Adrenal gland (tissue), 12 donors: ENCODE measurements around the gene DRC3. TPM values are rescaled to one million over a fixed set of nuclear protein-coding genes. Genes with fewer than 3 reads are reported as not detected.

Experiments used
- DNase-seq, 7 donors: peaks; one replicate each; pipeline ENCODE4 v3.0.0-alpha.2; 2019 to 2020
- H3K27ac ChIP-seq, 5 donors: fragments of 200-600 bp; sonication (generic) in 4 of 5; 1 replicate in 3 of 5; 2 replicates in 2 of 5; pipeline versions ENCODE4 v1.5.1 to v1.8.0; 2016 to 2020; ENCODE audit warnings: mild to moderate bottlenecking in 1 of 5
- H3K27me3 ChIP-seq: fragments of 200-600 bp; 2 replicates; pipeline ENCODE4 v1.8.0; 2021
- H3K36me3 ChIP-seq, 2 donors: fragments of 200-600 bp; replicated peaks in 1 of 2; 1 replicate in 1 of 2; 2 replicates in 1 of 2; pipeline versions ENCODE4 v1.5.1 to v1.8.0; 2018 to 2022
- H3K4me1 ChIP-seq, 2 donors: fragments of 200-600 bp; replicated peaks in 1 of 2; 1 replicate in 1 of 2; 2 replicates in 1 of 2; pipeline versions ENCODE4 v1.5.1 to v1.8.0; 2018 to 2021
- H3K4me3 ChIP-seq, 4 donors: fragments of 200-600 bp; sonication (generic) in 3 of 4; one replicate each; pipeline ENCODE4 v1.5.1; 2016 to 2018
- H3K9me3 ChIP-seq, 3 donors: fragments of 200-600 bp; sonication (generic) in 1 of 3; replicated peaks in 1 of 3; 1 replicate in 2 of 3; 2 replicates in 1 of 3; pipeline versions ENCODE4 v1.5.1 to v1.8.0; 2016 to 2021
- CTCF ChIP-seq, 6 experiments: fragments of 450-650 bp in 4 of 6; fragments of 200-600 bp in 2 of 6; sonication (generic) in 1 of 6; IDR thresholded peaks; 1 replicate in 5 of 6; 2 replicates in 1 of 6; pipeline versions ENCODE4 v1.5.1 to v1.8.0; 2016 to 2021; ENCODE audit warnings: antibody characterized with exemption in 6 of 6, mild to moderate bottlenecking in 2 of 6, moderate library complexity in 1 of 6
- POLR2A ChIP-seq, 2 donors: fragments of 450-650 bp; IDR thresholded peaks; one replicate each; pipeline ENCODE4 v1.6.1; 2017; ENCODE audit warnings: antibody characterized with exemption in 2 of 2, mild to moderate bottlenecking in 2 of 2, moderate library complexity in 1 of 2
- WGBS, 4 donors: extraction: QIAGEN DNeasy Blood & Tissue Kit in 2 of 4; methylation state at CpG; one replicate each; pipeline versions ENCODE4 v1.1.5 to v1.1.7; 2013 to 2017; 5-methylcytosine and 5-hydroxymethylcytosine counted together
- intact Hi-C, 2 donors: fragments of 100-400 bp; cut with DNase I; formaldehyde crosslinking; loops; one replicate each; pipeline versions ENCODE4 v1.14.1 to v1.15.0; 2022 to 2023
- polyA plus RNA-seq, 3 donors: library from polyadenylated mRNA; stranded (reverse); fragments of 200-250 nt in 2 of 3; fragments of 350-450 nt in 1 of 3; fragmentation: Illumina TruSeq in 1 of 3; extraction: RNeasy Lipid Tissue Mini Kit (QIAGEN cat#74804) in 1 of 3; gene quantifications; one replicate each; pipeline ENCODE4 v1.2.3, GENCODE V29; 2013 to 2014
- total RNA-seq, 9 donors: library from RNA; depleted of rRNA in 4 of 9; stranded (reverse); fragments of >200 nt in 4 of 9; fragments of 120-200 nt in 1 of 9; fragmentation: NEBNext Ultra II Directional in 1 of 9; extraction: Animal tissue kit (Norgen Biotek cat#: 25700) in 1 of 9; gene quantifications; one replicate each; pipeline versions ENCODE4 v1.1.0 to v1.2.4, GENCODE V29; 2013 to 2023
- donor health status: healthy with polysubstance abuse.
- donor health status: Bipolar disorder and iron deficiency.
- donor health status: DM: yes; HTN: yes; CAD: no.
- donor health status: DM: no; HTN: no; CAD: no.
- donor health status: DM: no; HTN: no; CAD: no.
- donor health status: DM: yes; HTN: yes; CAD: no.

The DRC3 gene
- total and polyA plus RNA-seq, 12 donors: 0.17 to 21.3 (median 3.6) TPM

GRCh38 chr17:18028114-18028951 lies 55.7 kb downstream of the DRC3 start:
- 58 to 76% (median 64%) methylated on average over 11 of the region's 11 CpGs for WGBS, 4 donors
- TF ChIP-seq POLR2A (IDR thresholded peaks at IDR 0.05) (no peak), CTCF (IDR thresholded peaks at IDR 0.05) (no peak)
- H3K9me3 ChIP-seq: no peaks in the 10 kb centered on the region
- peak overlapping the region in 1 of 5 donors; percentile 45 for H3K27ac ChIP-seq
- DNase-seq: no peak
- no peaks in the 10 kb centered on the region for H3K4me1 ChIP-seq
- H3K36me3 ChIP-seq: peaks cover 0 to 7% of the 10 kb centered on the region in 2 donors
- H3K4me3 ChIP-seq: no peak overlapping the region
- intact Hi-C loops: loop anchor here in 1 of 2 donors (10.0 kb wide), 2 partner anchors 144 to 224 kb away; no protein-coding TSS in a partner anchor
- H3K27me3 ChIP-seq: no peaks in the 10 kb centered on the region

- 78 to 91% (median 86%) methylated on average over 8 of the region's 8 CpGs for WGBS, 4 donors
- H3K9me3 ChIP-seq: no peaks in the 10 kb centered on the region
- no peaks in the 10 kb centered on the region for H3K27me3 ChIP-seq
- DNase-seq: no peak
- H3K27ac ChIP-seq: peak overlapping the region in 1 of 5 donors; percentile 45
- no peaks in the 10 kb centered on the region for H3K4me1 ChIP-seq
- H3K36me3 ChIP-seq: peaks cover 0 to 7% of the 10 kb centered on the region in 2 donors
- no peak overlapping the region for H3K4me3 ChIP-seq
- TF ChIP-seq CTCF (IDR thresholded peaks at IDR 0.05): no peak
- no peak for TF ChIP-seq POLR2A (IDR thresholded peaks at IDR 0.05)
- intact Hi-C loops: loop anchor here in 1 of 2 donors (10.0 kb wide), 2 partner anchors 144 to 224 kb away; no protein-coding TSS in a partner anchor
Measured at GRCh38 chr17:18028952-18029540, 56.4 kb downstream of the DRC3 start.

- intact Hi-C loops: loop anchor here in 1 of 2 donors (5.0 to 10.0 kb wide), 4 partner anchors 47 to 347 kb away; partner anchors contain the start of gene RAI1
- peak overlapping the region in 1 of 5 donors; percentile 10 for H3K27ac ChIP-seq
- WGBS, 4 donors: 48 to 67% (median 55%) methylated on average over 2 of the region's 2 CpGs
Measured at GRCh38 chr17:18031955-18032354, 59.3 kb downstream of the DRC3 start.

More at GRCh38 chr17:18031955-18032354, 59.3 kb downstream of the DRC3 start:
- Histone ChIP-seq H3K4me1 (no peaks in the 10 kb centered on the region), H3K4me3 (no peak overlapping the region), H3K27me3 (no peaks in the 10 kb centered on the region), H3K36me3 (no peaks in the 10 kb centered on the region), H3K9me3 (no peaks in the 10 kb centered on the region)
- DNase-seq: peak in 1 of 7 donors; percentile 14
- TF ChIP-seq CTCF (IDR thresholded peaks at IDR 0.05) (no peak), POLR2A (IDR thresholded peaks at IDR 0.05) (no peak)
